CD4-positive, alpha-beta T cell treated with Interleukin-6 for 4 hours (primary cell): ENCODE measurements around the gene PLET1.
"Not testable (repeated sequence)": the region's sequence is repeated elsewhere in the genome, so short reads cannot be mapped to it uniquely, and the experiment has no call there.

ENCODE experiments used
- DNase-seq: peaks from one replicate; pipeline ENCODE4 v3.0.0-alpha.2; 2020; ENCODE audit warnings: mixed read lengths

The PLET1 gene

GRCh38 chr11:112206071-112206470 is 54.6 kb downstream of the PLET1 start:
- DNase-seq = no peak

- DNase-seq = no peak
These were observed 60.4 kb downstream of the PLET1 start for GRCh38 chr11:112200252-112200651.

DNA sequence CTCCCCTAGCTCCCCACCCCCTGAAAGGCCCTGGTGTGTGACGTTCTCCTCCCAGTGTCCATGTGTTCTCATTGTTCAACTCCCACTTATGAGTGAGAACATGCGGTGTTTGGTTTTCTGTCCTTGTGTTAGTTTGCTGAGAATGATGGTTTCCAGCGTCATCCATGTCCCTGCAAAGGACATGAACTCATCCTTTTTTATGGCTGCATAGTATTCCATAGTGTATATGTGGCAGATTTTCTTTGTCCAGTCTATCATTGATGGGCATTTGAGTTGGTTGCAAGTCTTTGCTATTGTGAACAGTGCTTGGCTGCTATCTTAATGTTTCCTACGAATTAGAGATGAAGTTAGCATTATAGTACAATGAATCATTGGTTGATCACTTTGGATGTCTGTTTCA is 61.6 kb downstream of the PLET1 start:
- not testable (repeated sequence) for DNase-seq
